Activated CD8-positive, alpha-beta memory T cell treated with anti-CD3 and anti-CD28 coated beads for 4 hours (primary cell): Measurements from ENCODE around the gene SETD1B.

Experiments used
- DNase-seq, 2 donors: peaks; one replicate each; pipeline ENCODE4 v3.0.0-alpha.2; 2020; ENCODE audit warnings: low read depth in 2 of 2

The SETD1B gene

GRCh38 chr12:121807642-121808347, 4.0 kb downstream of the SETD1B start:
- no peak for DNase-seq

DNA sequence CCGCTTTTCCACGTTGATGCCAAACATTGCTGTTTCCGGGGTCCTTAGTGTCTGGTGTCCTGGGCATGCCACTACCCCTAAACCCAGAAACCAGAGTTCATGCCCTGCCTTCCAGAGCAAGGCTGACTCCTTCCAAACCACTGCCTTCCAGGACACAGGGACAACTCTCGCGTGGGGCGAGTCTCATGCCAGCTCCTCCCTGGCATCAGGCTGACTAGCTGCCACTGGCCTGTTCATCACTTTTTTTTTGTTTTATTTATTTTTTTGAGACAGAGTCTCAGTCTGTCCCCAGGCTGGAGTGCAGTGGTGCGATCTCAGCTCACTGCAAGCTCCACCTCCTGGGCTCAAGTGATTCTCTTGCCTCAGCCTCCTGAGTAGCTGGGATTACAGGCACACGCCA, 4.8 kb downstream of the SETD1B start:
- DNase-seq: no peak

- no peak for DNase-seq
Observed at GRCh38 chr12:121809712-121810116, 5.9 kb downstream of the SETD1B start.

DNA sequence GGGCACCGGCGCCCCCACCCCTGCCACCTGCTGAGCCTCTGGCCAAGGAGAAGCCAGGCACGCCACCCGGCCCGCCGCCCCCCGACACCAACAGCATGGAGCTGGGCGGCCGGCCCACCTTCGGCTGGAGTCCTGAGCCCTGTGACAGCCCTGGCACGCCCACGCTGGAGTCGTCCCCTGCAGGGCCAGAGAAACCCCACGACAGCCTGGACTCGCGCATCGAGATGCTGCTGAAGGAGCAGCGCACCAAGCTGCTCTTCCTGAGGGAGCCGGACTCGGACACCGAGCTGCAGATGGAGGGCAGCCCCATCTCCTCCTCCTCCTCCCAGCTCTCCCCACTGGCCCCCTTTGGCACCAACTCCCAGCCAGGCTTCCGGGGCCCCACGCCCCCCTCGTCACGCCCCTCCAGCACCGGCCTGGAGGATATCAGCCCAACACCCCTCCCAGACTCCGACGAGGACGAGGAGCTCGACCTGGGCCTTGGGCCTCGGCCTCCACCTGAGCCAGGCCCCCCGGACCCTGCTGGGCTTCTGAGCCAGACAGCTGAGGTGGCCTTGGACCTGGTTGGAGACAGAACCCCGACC, 6.5 kb downstream of the SETD1B start:
- DNase-seq: no peak

DNA sequence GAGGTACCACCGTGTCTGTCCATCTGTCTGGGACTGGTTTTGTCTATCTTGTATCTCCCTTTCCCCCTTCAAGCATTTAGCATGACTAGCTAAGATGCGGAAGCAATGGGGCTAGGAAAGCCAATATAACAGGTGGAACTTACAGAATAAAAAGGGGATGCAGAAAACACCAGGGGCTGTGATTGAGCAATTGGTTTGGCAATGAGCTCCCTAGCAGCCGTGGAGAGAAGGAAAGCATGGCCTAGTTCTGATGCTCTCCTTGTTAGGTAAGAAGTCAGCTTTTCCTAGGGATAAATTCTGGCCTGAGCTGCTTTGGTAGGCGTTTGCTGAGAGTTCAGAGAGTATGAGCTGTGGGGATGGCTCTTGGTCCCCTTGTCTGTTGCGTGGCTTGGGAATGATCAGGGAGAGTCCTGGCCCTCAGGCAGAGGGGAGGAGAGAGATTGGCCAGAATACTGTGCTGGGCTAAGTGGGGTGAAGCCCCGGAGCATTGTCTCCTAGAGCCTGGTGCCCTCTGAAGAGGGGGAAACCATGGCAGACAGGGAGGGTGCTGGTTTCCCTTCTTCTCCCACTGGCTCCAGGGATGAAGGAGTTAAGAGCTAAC, 7.1 kb downstream of the SETD1B start:
- DNase-seq: no peak

DNA sequence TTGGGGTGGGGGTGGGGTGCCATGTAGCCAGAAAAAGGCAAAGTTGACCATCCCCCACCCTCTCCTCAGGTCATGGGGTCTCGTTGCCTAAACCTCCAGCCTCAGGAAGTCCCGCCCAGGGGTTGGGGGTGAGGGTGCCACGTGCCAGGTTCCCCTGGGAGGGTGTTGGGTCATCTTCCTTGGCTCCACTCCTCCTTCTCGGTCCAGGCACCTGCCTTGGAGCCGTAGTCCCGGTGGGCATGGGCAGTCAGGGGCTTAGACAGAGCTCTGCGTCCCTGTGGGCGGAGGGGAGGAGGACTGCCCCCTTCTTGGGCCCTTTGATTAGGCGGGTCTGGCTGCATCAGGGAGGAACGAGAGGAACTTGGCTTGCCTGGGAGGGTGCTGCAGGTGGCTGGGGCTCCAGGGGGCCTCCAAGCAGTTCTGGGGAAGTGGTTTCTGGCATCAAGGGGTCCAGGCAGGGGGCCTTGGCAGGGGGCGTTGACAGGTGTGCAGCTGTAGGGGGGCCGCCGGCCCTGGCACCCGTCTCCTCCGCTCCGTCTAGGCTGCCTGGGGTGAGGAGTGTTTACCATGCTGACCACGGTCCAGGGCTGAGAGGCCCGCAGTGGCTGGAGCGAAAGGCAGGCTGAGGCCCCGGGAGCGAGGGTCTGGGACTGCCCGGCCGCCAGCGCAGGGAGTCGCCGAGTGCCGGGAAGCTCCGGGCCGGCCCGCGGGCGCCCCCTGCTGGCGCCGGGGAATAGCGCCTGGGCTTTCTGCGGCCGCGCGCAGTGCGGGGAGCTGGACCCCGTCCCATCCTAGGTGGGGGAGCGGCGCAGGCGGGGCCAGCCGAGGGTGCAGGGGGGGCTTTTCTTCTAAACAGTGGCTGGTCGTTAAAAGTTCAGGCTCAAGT, 7.9 kb downstream of the SETD1B start:
- DNase-seq: no peak

DNA sequence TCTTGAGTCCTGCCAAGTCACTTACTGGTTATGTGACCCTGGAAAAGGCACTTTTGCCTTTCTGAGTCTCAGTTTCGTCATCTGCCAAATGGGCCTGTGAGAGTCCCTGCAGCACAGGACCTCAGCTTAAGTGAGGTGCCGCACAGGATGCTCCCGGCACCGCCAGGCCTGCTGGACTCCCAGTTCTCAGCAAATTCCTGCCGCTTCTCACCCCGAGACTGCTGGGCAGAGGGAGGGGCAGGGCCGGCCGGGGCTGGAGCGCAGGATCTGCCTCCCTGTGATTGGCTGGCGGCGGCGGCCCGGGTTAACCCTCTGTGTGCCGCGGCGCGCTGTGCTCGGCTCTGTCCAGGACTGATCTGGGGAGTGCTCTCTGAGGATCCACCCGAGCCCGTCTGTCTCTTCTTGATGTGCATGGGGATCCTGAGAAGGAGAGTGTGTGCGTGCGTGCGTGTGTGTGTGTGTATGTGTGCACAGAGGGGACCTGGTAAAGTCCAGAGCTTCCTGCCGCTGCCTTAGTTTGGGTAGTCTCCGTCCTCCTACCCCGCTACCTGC, 8.6 kb downstream of the SETD1B start:
- no peak for DNase-seq

- no peak for DNase-seq
Observed at GRCh38 chr12:121812921-121813896, 9.4 kb downstream of the SETD1B start.

DNA sequence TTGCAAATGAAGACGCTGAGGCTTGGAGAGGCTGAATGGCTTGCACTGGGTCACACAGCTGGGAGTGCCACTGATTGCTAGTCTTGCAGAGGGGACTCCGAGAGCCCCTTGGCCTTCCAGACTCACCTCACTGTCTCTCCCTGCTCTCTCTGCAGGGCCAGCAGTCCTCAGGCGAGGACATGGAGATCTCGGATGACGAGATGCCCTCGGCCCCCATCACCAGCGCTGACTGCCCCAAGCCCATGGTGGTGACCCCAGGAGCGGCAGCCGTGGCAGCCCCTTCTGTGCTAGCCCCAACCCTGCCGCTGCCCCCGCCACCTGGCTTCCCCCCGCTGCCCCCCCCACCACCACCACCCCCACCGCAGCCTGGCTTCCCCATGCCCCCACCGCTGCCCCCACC, 10.1 kb downstream of the SETD1B start:
- DNase-seq: no peak

DNA sequence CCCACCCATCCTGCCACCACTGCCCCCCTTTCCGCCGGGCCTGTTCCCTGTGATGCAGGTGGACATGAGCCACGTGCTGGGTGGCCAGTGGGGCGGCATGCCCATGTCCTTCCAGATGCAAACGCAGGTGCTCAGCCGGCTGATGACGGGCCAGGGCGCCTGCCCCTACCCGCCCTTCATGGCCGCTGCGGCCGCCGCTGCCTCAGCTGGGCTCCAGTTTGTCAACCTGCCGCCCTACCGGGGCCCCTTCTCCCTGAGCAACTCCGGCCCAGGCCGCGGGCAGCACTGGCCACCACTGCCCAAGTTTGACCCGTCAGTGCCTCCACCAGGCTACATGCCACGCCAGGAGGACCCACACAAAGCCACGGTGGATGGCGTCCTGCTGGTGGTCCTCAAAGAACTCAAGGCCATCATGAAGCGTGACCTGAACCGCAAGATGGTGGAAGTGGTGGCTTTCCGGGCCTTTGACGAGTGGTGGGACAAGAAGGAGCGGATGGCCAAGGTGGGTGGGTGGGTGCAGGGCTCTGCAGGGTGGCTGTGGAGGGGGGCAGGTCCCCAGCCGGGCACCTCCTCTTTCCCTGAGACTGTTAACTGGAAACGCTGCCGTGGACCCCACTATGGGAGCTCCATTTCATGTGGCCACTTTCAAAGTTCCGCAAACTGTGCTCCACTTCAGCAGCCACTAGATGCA, 10.8 kb downstream of the SETD1B start:
- DNase-seq: no peak

DNA sequence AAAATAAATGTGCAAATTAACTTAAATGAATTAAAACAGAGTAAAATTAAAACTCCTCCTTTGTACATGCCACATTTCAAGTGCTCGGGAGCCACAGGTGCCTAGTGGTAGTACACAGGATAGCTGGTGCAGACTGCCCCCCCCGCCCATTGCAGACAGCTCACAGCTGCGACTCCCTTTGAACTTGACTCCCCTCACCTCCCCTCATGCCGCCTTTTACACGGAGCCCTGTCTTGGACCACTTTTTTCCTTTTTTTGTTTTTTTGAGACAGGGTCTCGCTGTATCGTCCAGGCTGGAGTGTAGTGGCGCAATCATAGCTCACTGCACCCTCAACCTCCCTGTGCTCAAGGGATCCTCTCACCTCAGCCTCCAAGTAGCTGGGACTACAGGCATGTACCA, 11.5 kb downstream of the SETD1B start:
- DNase-seq: no peak

GRCh38 chr12:121816925-121817647, 13.3 kb downstream of the SETD1B start:
- no peak for DNase-seq

DNA sequence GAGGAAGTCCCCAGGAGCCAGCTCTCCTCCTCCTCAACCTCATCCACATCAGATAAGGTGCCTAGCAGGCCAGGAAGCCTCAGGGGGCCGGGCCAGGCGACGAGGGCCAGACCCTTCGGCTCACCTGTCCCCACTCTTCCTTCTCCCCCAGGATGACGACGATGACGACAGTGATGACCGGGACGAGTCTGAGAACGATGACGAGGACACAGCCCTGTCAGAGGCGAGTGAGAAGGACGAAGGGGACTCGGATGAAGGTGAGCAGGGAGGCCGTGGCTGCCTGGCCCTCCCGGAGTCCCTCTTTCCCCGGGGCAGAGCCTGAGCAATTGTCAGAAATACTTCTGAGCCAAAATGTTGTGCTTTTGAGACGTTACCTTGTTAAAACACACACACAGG, 13.8 kb downstream of the SETD1B start:
- DNase-seq: no peak

GRCh38 chr12:121819212-121819949, 15.6 kb downstream of the SETD1B start:
- DNase-seq: no peak

GRCh38 chr12:121820056-121820455, 16.2 kb downstream of the SETD1B start:
- DNase-seq: no peak

GRCh38 chr12:121822393-121823100, 18.7 kb downstream of the SETD1B start:
- no peak for DNase-seq

GRCh38 chr12:121823101-121823726, 19.4 kb downstream of the SETD1B start:
- no peak for DNase-seq

DNA sequence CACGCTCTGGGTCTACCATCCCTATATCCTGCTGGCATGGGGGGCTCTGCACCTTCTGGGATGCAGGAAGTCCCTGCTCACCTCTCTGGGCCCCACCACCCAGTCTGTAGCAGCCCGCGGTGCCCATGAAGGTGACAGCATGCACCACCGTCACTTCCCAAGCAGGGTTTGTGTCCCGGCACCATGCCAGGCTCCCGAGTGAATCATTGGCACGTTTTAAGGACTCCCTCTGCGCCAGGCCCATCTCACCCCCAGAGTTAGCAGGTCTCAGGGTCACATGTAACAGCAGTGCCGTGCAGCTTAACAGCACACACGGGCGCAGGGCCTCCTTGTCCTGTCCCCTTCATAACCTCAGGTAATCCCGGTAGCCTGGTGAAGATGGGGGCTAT, 19.9 kb downstream of the SETD1B start:
- DNase-seq: no peak
